GM19351 (cell line): ENCODE data around the gene SYT6.

Source experiments
- ATAC-seq: cut with Tn5 transposase; IDR thresholded peaks from one replicate; pipeline ENCODE4 v1.9.1; 2021; ENCODE audit warnings: mild to moderate bottlenecking, moderate library complexity; ENCODE audit not compliant: unreplicated experiment

The SYT6 gene

GRCh38 chr1:114153261-114154145 lies at the start of gene SYT6:
Gene SYT6, minus strand, starts transcription at chr1:114153869. Its CDS starts 97 bp downstream, at chr1:114153772.
- no peak for ATAC-seq

- no peak for ATAC-seq
These were observed 47.8 kb upstream of the SYT6 start for GRCh38 chr1:114201486-114201885.

GRCh38 chr1:114199017-114199594 lies 45.4 kb upstream of the SYT6 start:
- no peak for ATAC-seq

- ATAC-seq, result no peak
These were observed 43.6 kb upstream of the SYT6 start for GRCh38 chr1:114196992-114197907.

- no peak for ATAC-seq
These were observed 42.1 kb upstream of the SYT6 start for GRCh38 chr1:114195819-114196218.

- ATAC-seq, result no peak
These were observed 38.7 kb upstream of the SYT6 start for GRCh38 chr1:114192328-114192727.

- no peak for ATAC-seq
These were observed 35.7 kb upstream of the SYT6 start for GRCh38 chr1:114189398-114189797.

- ATAC-seq, result no peak
These were observed 27.7 kb upstream of the SYT6 start for GRCh38 chr1:114181356-114181755.

GRCh38 chr1:114180742-114181141 lies 27.1 kb upstream of the SYT6 start:
- ATAC-seq, result no peak

- ATAC-seq, result no peak
These were observed 25.3 kb upstream of the SYT6 start for GRCh38 chr1:114178936-114179335.

- no peak for ATAC-seq
These were observed 23.6 kb upstream of the SYT6 start for GRCh38 chr1:114177282-114177681.

- no peak for ATAC-seq
These were observed 22.7 kb upstream of the SYT6 start for GRCh38 chr1:114176366-114176765.

- no peak for ATAC-seq
These were observed 20.0 kb upstream of the SYT6 start for GRCh38 chr1:114173680-114174079.

- ATAC-seq, result no peak
These were observed 15.8 kb upstream of the SYT6 start for GRCh38 chr1:114169509-114169908.

GRCh38 chr1:114167226-114167625 lies 13.6 kb upstream of the SYT6 start:
- ATAC-seq, result no peak

GRCh38 chr1:114164840-114165543 lies 11.3 kb upstream of the SYT6 start:
- no peak for ATAC-seq

- ATAC-seq, result no peak
These were observed 6.3 kb upstream of the SYT6 start for GRCh38 chr1:114159941-114160340.

- no peak for ATAC-seq
These were observed 3.6 kb upstream of the SYT6 start for GRCh38 chr1:114157275-114157660.

GRCh38 chr1:114156538-114157274 lies 3.0 kb upstream of the SYT6 start:
- no peak for ATAC-seq

GRCh38 chr1:114155706-114156105 lies 2.0 kb upstream of the SYT6 start:
- ATAC-seq, result no peak
